ENCODE measurements around the gene UNC13D. TPM values are rescaled to one million over a fixed set of nuclear protein-coding genes. Genes with fewer than 3 reads are reported as not detected.
"Not testable (repeated sequence)": the region's sequence is repeated elsewhere in the genome, so short reads cannot be mapped to it uniquely, and the experiment has no call there.

The UNC13D gene
- polyA plus RNA-seq, 3 donors, result 3.6 to 5.7 (median 5.0) TPM

DNA sequence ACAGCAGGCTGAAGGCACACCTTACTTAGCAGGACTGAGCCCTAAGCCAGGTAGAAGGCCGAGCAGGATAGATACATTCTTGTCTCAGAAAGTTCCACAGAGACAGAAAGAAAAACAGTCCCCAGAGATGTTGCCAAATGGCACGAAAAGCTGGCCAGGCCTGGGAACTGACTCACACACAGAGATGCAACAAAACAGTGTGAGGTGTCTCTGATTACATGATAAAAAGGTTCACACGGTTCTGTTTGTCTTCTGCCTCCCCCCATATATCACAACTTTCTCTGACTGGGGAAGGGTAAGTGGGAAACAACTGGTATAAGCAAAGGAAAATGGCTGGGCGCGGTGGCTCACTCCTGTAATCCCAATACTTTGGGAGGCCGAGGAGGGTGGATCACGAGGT, 9.2 kb upstream of the UNC13D start:
- no peak for DNase-seq (ENCODE audit: low read depth in 3 of 3, low spot score in 2 of 3)

DNA sequence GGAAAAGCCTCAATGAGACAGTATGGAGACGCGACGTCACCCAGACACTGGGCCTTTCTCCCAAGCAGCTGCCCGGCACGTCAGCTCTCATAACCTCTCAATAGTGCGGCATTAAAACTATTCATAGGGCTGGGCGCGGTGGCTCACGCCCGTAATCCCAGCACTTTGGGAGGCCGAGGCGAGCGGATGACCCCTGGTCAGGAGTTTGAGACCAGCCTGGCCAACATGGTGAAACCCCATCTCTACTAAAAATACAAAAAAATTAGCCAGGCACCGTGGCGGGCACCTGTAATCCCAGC, 7.4 kb upstream of the UNC13D start:
- not testable (repeated sequence) for DNase-seq (ENCODE audit: low read depth in 3 of 3, low spot score in 2 of 3)

DNA sequence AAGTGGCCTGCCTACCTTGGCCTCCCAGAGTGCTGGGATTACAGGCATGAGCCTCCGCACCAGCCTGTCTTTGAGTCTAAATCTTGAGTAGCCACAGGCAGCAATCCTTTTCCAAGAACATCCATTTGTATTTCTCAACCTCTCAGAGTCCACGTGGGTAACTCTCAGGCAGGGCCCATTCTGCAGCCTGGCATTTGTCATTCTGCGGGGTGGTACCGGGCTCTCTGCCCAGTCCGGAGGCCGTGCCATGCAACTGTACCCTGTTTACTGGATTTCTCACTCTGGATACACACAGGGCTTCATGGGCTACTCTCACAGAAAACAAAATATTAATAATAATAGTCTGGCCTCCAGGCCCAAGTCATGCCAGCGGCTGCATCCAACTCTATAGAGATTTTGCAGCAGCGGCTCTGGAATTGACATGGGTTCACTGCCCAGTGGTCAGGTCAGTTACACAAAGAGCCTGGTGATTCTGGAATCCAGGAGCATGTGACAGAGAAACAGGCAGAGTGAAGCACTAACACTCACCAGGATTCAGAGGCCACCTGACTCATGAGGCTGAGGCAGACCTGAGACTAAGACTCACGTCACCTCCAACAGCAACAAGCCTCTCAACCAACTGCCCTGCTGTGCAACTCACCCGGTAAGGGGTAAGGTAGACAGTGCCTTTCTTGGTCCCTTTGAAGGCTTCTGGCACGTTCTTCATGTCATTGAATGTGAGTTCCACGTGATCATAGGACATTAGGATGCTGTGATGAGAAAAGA, 6.9 kb upstream of the UNC13D start:
- no peak for DNase-seq (ENCODE audit: low read depth in 3 of 3, low spot score in 2 of 3)

DNA sequence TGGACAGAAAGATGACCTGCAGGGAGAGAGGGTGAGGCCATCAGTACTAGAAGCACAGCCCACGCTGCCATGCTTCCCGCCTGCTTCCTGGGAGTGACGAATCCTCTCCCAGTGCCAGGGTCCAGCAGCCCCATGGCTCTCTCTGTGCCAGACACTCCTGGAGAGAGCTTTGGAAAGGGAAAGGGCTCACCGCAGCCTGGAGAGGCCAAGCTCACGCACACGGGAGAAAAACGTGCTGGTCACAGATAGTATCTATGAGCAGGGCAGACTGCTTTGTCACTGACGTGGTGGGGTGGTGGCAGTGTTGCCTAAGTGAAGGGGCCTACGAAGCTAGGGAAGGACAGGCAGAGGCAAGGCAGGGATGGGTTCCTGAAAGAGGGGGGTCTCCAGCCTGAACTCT, 5.5 kb upstream of the UNC13D start:
- DNase-seq (ENCODE audit: low read depth in 3 of 3, low spot score in 2 of 3), result no peak

DNA sequence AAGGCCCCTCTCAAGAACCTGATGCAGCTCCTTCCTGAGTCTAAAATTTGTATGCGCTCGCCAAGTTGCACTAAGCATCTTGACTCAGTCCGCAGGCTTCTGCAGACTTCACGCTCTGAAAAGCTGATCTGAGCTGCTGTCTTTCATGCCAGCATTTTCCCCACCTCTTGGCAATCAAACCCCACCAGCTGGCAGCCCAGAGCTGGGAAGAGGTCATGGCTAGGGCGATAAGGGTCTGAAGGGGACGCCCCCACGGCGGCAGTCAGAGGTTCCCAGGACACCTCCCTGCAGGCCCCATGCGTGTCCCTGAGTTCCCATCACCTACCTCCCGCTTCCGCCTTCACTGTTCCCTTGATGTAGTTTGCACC, 5.1 kb upstream of the UNC13D start:
- no peak for DNase-seq (ENCODE audit: low read depth in 3 of 3, low spot score in 2 of 3)

DNA sequence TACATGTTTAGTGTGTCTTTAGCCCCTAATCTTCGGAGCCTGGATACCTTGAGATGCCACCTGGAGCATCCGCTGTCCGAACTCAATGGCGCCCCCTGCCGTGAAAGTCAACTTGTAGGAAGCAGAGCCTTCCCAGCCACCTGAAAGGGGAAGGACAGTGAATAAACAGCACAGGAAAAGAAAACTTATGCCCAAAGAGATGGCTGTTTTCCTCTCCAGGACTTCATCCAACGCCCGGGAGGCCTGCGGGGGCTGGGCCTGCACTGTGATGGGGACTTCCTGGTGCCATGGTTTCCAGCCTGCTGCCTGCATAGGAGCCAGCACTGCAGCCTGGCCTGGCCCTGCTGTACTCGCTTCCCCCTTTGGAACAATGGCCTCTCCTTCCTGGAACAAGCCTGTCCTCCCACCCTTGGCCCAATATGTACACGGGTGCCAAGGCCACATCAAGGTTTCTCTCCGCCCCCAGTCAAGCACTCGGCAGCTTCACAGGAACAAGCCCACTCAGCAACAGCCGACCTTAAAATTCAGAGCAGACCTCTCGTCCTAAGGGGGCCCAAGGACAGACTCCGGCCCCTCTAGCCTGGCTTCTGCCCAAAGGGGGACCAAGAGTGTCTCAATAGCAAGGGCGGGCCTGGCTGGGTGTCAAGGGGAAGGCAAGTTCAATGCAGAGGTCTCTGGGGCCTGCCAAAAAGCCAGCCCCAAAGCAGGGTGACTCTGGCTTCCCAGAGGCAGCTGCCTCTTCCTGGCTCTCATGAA, 4.5 kb upstream of the UNC13D start:
- no peak for DNase-seq (ENCODE audit: low read depth in 3 of 3, low spot score in 2 of 3)

DNA sequence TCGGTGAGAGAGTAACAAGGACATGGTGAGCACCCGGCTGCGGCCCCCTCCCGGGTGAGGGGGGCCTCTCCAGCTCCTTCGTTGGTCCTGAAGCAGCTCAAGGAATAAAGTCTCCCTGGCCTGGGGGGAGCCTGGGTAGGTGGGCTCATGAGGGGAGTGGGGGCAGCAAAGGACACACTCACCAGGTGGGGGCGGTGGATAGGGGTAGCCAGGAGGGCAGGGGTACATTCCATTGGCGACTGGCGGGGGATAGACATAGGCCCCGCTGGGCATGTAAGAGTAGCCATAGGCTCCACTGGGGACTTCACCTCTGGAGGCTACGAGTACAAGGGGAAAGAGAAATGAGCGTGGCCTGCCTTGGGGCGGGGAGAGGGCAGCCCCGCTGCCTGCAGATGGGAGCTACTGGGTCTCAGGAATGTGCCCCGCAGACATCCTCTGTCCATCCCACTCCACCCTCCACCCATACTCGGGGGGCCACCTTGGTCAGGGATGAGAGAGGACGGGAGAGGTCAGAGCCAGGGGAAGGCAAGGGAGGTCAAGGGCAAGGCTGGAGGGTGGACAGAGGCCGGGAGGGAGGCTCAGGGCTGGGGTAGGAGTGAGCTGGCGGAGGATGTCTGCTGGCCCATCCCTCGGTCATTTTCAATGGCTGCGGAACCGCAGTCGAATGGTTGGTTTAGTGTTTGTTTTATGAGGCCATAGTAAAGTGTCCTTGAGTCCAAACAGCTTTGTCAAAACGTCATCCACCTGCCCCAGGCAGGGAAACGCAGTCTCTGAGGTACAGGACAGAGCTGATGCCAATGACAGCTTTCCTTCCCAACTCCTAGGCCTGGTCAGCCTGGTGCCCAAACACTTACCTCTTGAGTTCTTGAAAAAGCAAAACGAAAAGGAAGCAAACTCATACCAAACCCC, 3.7 kb upstream of the UNC13D start:
- no peak for DNase-seq (ENCODE audit: low read depth in 3 of 3, low spot score in 2 of 3)

DNA sequence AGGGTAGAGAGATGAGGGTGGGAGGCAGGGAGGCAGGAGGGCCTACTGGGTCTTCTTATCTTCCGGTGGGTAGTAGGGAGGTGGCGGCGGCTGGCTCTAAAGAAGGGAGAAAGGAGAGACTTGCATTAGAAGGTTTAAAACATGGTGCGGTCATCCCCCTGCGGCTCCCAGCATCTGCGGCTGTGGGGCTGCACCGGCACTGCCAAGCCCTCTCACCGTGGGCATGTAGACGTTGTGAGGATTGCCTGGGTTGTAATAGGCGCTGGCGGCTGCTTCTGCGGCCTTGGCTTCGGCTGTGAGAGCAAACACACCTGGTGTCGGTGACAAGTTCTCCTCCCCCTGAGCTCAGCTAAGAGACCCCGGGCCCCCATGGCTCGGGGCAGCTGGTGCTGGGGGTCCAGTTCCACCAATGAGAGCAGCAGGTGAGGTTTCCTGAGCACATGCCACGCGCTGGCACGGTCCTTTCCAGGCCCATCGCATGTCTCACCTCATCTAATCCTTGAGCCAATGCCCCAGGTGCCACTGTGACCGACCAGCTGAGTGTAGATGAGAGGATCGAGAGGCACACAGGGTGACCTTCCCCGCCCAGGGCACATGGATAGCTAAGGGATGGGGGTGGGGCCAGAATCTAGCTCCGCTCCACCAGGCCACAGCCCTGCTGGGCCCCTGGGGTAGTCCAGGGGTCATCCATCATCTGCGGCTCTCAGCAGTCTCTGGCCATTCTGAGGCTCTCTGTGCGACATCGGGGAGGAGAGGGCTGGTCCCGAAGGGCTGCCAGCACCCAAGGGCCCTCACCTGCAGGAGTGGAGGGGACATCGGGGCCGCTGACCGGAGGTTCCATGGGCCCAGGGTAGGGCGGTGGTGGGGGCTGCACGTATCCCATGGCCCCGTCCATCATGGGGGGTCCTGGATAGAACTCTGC, 2.7 kb upstream of the UNC13D start:
- DNase-seq (ENCODE audit: low read depth in 3 of 3, low spot score in 2 of 3), result no peak

DNA sequence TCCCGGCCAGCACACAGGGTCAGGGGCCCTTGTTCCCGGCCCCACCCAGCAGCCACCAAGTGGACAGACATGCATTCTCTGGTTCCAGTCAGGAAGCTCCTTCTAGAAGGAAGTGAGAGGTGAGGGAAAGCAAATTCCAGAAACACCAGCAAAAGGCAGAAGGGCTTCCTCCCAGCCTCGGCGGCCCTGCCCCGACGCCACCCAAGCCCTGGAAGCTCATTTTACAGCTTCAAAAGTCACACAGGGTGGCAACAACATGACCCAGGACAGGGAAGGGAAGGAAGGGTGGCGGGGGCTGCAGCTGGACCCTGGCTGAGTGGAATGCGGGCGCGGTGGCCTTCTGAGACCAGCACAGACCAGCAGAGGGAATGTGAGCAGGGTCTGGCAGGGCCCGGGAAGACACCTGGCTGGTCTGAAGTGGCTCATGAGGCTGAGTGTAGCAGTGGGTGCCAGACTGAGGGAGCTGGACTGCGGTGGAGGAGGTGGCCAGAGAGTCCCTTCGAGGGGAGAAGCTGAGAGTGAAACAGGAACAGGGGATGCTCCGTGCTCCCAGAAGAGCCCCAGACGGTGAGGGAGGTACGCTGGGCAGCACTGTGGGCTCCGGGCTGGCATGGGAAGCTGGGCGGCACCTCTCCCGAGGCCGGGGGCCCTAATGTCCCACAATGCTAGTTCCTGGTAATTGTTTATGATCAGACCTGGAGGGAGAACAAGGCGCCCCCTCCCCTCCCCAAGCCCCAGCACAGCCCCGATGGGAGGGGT, 1.9 kb upstream of the UNC13D start:
- DNase-seq (ENCODE audit: low read depth in 3 of 3, low spot score in 2 of 3), result no peak

DNA sequence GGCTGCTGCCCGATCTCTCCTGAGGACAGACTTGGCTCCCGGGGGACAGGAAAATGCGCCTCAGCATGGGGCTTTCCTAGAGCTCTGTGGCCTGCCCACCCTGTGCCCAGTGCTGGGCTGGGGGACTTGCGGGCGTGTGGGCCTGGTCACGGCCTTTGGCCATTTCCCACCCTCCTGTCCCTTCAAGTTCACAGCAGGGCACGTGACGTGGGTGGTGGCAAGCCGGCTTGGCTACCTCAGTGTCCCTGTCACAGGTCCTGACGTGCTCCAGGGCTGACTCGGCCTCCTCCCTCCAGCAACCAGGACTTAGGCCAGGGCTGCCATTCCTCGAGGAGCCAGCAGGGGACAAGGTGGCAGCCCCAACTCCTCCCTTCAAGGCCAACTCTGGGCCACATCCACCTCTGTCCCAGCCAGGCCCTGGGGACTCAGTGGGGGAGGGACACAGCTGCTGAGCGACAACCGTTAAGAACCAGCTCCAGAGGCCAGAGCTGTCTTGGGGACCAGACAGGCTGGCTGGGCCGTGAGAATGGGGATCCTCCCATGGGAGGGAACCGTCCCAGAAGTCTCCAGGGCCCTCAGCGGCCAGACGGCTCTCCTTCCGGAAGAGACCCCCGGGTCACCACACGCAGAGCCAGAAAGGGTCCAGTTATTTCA, 981 bp upstream of the UNC13D start:
- DNase-seq (ENCODE audit: low read depth in 3 of 3, low spot score in 2 of 3), result peak in 1 of 3 donors; percentile 46

DNA sequence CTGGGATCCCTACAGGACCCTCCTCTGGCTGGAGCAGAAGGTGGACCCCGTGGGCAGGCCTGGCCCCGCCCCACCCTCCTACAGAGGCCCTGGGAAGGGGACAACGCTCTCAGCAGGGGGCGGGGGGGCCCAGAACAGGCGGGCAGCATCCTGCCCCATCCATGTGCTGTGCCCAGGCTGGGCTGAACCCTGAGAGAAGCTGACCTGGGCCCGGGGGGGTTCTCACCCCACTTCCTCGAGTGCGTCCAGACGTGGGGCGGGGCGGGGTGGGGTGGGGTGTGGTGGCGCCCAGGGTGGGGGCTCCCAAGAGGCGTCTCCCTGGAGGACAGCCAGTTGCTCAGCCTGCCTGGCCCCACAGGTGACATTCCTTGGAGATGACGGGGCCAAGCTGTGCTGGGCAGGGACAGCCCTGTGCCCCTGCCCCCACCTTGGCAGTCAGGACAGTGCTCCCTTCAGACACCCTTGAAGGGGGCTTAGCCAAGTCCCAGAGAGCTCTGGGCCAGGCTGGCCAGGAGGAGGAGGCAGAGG, 390 bp upstream of the UNC13D start:
- no peak for DNase-seq (ENCODE audit: low read depth in 3 of 3, low spot score in 2 of 3)

DNA sequence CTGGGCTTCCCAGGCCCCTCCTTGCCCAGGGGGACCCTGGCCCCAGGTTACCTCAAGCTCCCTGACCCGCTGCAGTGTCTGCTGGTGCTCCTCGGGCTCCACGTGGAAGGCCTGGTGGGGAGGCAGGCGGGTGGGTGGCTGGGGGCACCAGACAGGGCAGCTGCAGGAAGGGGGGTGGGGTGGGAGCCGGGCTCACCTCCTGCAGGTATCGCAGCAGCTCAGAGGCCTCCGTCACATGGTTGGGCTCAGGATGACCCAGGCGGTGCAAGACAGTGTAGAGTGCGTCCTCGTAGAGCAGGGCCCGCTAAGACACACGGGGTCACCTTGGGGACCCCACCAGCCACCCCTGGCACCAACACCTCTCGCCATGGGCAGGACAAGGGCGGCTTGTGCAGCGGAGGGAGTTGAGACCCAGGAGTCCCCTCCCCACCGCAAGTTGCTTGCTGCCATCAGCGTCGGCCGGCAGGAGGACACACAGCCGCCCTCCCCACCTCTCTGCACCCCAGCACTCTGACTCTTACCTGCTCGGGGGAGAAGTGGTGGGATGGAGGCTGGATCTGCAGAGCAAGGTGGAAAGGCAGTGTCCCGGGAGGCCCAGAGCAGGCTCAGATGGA, 1.1 kb downstream of the UNC13D start:
- no peak for DNase-seq (ENCODE audit: low read depth in 3 of 3, low spot score in 2 of 3)

DNA sequence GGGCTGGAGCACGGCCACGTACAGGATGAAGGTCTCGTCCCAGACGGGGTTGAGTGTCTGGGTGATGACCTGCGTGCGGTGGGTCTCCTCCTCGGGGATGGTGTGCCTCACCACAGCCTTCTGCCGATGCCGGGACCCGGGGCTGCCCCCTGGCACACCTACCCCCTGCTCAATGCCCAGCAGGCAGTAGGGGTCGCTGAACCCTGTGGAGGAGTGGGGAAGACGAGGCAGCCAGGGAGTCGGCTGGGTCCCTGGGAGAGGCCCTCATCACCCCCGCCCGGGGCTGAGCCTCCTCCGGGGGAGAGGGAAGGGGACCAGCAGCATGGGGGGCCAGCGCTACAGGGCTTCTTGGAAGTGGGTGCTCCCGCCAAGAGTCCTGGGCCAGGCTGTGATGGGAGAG, 1.8 kb downstream of the UNC13D start:
- no peak for DNase-seq (ENCODE audit: low read depth in 3 of 3, low spot score in 2 of 3)

DNA sequence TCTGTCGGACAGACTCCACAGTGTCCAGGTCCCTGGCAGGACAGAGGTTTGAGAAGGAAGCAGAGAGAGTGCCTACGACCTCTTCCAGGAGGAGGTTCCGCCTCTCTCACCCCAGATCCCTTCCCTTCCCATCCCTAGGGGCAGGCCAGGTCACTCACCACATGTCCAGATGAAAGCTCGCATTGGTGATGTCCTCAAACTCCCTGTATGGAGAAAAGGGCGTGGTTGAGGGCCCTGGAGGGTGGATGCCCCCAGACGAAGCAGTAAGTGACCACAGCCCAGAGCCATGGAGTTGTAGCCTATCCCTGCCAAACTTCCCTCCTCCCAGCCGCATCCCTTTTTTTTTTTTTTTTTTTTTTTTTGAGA, 3.4 kb downstream of the UNC13D start:
- DNase-seq (ENCODE audit: low read depth in 3 of 3, low spot score in 2 of 3), result no peak

DNA sequence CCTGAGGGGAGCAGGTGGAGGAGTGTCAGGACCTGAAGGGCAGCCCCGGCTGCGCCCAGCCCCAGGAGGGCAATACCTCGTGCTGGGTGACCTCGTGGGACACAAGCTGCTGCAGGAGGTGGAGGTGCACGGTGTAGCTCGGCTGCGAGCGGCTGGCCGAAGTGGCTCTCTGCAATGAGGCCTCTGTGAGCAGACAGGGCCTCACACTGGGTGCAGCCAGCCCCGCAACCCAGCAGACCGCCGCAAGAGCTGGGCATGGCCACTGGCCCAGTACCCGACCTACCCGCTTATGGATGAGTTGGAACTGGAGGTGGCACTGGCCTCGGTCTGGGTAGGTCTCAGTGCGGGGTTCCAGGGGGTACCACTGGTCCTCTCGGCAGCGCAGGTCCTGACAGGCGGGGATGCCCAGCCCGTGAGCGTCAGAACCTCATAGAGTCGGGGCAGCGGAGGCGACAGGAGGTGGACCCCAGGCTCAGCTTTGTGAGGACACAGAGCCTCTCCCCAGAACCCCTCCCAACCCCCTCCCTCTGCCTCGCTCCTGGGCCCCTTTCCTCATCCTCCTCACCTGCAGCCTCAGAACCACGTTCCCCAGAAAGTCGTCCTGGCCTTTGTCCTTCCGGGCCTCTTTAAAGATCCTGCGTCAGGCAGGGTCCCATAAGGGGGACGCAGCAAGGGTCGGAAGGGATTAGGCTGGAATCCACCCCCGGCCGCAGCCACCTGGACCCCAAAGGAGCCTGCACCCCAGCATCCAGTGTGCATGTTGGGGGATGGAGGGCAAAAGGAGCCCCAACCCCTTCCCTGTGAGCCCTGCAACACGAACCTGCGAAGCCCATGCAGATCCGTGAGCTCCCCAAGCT, 4.0 kb downstream of the UNC13D start:
- DNase-seq (ENCODE audit: low read depth in 3 of 3, low spot score in 2 of 3), result no peak

DNA sequence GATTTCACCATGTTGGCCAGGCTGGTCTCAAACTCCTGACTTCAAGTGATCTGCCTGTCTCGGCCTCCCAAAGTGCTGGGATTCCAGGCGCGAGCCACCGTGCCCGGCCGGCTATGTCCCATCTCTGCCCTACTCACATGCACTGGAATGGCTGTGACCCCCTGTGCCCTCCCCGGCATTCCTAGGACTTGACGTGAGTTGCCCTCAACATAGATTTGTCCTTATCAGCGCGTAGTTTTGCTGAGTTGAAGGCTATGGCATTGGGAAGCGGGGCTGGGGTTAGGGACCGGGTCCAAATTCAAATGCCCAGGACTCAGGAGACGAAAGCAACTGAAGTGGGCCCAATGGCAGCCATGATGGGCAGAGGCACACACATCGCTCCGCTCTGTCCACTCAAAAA, 5.8 kb downstream of the UNC13D start:
- no peak for DNase-seq (ENCODE audit: low read depth in 3 of 3, low spot score in 2 of 3)

DNA sequence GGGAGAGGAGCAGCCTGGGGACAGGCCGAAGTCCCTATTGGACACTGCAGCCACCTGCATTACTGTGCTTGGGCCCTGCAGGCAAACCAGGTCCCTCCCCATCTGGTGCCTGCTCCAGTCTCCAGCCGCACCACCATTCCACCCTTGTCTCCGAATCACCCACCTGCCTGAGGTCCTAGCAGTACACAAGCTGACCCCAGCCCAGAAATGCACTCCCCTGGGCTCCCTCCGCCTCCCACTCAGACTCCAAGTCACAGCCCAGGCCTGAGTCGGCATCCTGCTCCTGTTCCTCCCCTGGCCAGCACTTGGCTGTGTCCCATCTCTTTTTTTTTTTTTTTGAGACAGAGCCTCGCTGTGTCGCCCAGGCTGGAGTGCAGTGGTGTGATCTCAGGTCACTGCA, 6.3 kb downstream of the UNC13D start:
- no peak for DNase-seq (ENCODE audit: low read depth in 3 of 3, low spot score in 2 of 3)

DNA sequence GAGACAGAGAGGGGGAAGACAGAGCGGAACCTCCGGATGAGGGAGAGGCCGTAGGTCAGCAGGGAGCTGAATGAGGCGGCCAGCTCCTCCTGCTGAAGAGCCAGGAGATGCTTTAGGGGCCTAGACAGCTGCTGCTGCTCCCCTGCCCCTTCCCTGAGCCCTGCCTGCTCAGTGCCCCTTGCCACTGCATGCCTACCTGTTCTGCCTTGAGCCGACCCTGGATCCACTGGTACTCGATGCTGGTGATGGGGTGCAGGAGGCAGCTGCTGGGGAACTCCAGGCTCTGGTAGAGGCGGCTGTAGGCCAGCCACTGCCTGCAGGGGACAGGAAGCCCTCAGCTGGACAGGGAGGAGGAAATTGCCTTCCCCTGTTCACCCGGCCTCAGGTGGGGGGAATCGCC, 7.6 kb downstream of the UNC13D start:
- no peak for DNase-seq (ENCODE audit: low read depth in 3 of 3, low spot score in 2 of 3)

All from right renal cortex interstitium (tissue), 3 donors.